OCI-LY1 (cell line): ENCODE measurements around the gene RASD2.

Source experiments
- H2AFZ ChIP-seq: fragments of 200-600 bp; sonication (generic), shearing (Covaris generic); 2 replicates; pipeline ENCODE4 v1.6.0; 2014; ENCODE audit warnings: antibody characterized with exemption, mild to moderate bottlenecking, low read length
- H3F3A ChIP-seq: fragments of 200-600 bp; sonication (generic), shearing (Covaris generic); 2 replicates; pipeline ENCODE4 v1.6.0; 2014; ENCODE audit warnings: mild to moderate bottlenecking, antibody characterized with exemption, low read length, moderate library complexity; ENCODE audit not compliant: insufficient read depth
- H3K27ac ChIP-seq: fragments of 200-600 bp; sonication (generic); 2 replicates; pipeline ENCODE4 v1.5.1; 2014; ENCODE audit warnings: low read length, mixed run types, mild to moderate bottlenecking, low read depth; ENCODE audit not compliant: poor library complexity, severe bottlenecking
- H3K27me3 ChIP-seq: fragments of 200-600 bp; sonication (generic); 2 replicates; pipeline ENCODE4 v1.6.0; 2014; ENCODE audit warnings: antibody characterized with exemption, mild to moderate bottlenecking, low read length, moderate library complexity; ENCODE audit not compliant: insufficient read depth
- H3K36me3 ChIP-seq: fragments of 200-600 bp; sonication (generic); 2 replicates; pipeline ENCODE4 v1.6.1; 2014; ENCODE audit warnings: mild to moderate bottlenecking, antibody characterized with exemption, low read length, moderate library complexity, mixed read lengths; ENCODE audit not compliant: insufficient read depth
- H3K4me1 ChIP-seq: fragments of 200-600 bp; sonication (generic); 2 replicates; pipeline ENCODE4 v1.5.1; 2014; ENCODE audit warnings: mild to moderate bottlenecking, low read length, moderate library complexity; ENCODE audit not compliant: insufficient read depth, severe bottlenecking
- H3K4me2 ChIP-seq: fragments of 200-600 bp; sonication (generic), shearing (Covaris generic); 2 replicates; pipeline ENCODE4 v1.6.1; 2014; ENCODE audit warnings: low read length
- H3K4me3 ChIP-seq: fragments of 200-600 bp; sonication (generic); 2 replicates; pipeline ENCODE4 v1.5.1; 2014; ENCODE audit warnings: low read length, low read depth, mild to moderate bottlenecking, mixed read lengths; ENCODE audit not compliant: poor library complexity, severe bottlenecking
- H3K79me2 ChIP-seq: fragments of 200-600 bp; shearing (Covaris generic); 2 replicates; pipeline ENCODE4 v1.6.1; 2016; ENCODE audit warnings: mixed run types, low read length, mixed read lengths; ENCODE audit not compliant: insufficient read depth
- H3K9ac ChIP-seq: fragments of 200-600 bp; sonication (generic), shearing (Covaris generic); 2 replicates; pipeline ENCODE4 v1.6.1; 2014; ENCODE audit warnings: mild to moderate bottlenecking, low read length, mixed read lengths
- H3K9me2 ChIP-seq: fragments of 200-600 bp; sonication (generic), shearing (Covaris generic); 2 replicates; pipeline ENCODE4 v1.6.1; 2014; ENCODE audit warnings: low read depth, mild to moderate bottlenecking, low read length, mixed read lengths
- H3K9me3 ChIP-seq: fragments of 200-600 bp; shearing (Covaris generic); 2 replicates; pipeline ENCODE4 v1.6.1; 2014; ENCODE audit warnings: low read length, mixed read lengths
- H4K20me1 ChIP-seq: fragments of 200-600 bp; sonication (generic), shearing (Covaris generic); 2 replicates; pipeline ENCODE4 v1.6.0; 2016; ENCODE audit warnings: mild to moderate bottlenecking, low read length; ENCODE audit not compliant: insufficient read depth
- CTCF ChIP-seq: fragments of 200-600 bp; sonication (generic), shearing (Covaris generic); IDR thresholded peaks from 2 replicates; pipeline ENCODE4 v1.5.1; 2017; ENCODE audit warnings: mild to moderate bottlenecking, antibody characterized with exemption, low read length, moderate library complexity, mixed read lengths
- EZH2 ChIP-seq: fragments of 200-600 bp; sonication (generic), shearing (Covaris generic); IDR thresholded peaks from 2 replicates; pipeline ENCODE4 v1.8.0; 2017; ENCODE audit warnings: borderline replicate concordance, mixed run types, mild to moderate bottlenecking, antibody characterized with exemption, low read length, moderate library complexity, mixed read lengths

The RASD2 gene

GRCh38 chr22:35587896-35588295, 47.3 kb downstream of the RASD2 start:
- no peaks in the 10 kb centered on the region for H3K9me2 ChIP-seq
- no peaks in the 10 kb centered on the region for H4K20me1 ChIP-seq
- H3K36me3 ChIP-seq: no peaks in the 10 kb centered on the region
- peaks cover 10% of the 10 kb centered on the region; the same call in 1 of the 2 replicates for H3K27me3 ChIP-seq
- no peak for TF ChIP-seq CTCF
- TF ChIP-seq EZH2: no peak
- H3K79me2 ChIP-seq: no peaks in the 10 kb centered on the region
- H3K27ac ChIP-seq: no peak overlapping the region
- H3F3A ChIP-seq: no peaks in the 10 kb centered on the region
- H3K4me3 ChIP-seq: no peak overlapping the region
- no peaks in the 10 kb centered on the region for H3K9me3 ChIP-seq
- H3K4me2 ChIP-seq: no peak overlapping the region
- H2AFZ ChIP-seq: no peak overlapping the region
- no peaks in the 10 kb centered on the region for H3K4me1 ChIP-seq
- H3K9ac ChIP-seq: no peak overlapping the region

GRCh38 chr22:35589071-35589755, 48.6 kb downstream of the RASD2 start:
- no peaks in the 10 kb centered on the region for H3K9me2 ChIP-seq
- no peaks in the 10 kb centered on the region for H3K9me3 ChIP-seq
- no peak overlapping the region for H2AFZ ChIP-seq
- H3K9ac ChIP-seq: no peak overlapping the region
- H3K4me3 ChIP-seq: no peak overlapping the region
- no peak for TF ChIP-seq EZH2
- no peak for TF ChIP-seq CTCF
- peaks cover 10% of the 10 kb centered on the region; the same call in 1 of the 2 replicates for H3K27me3 ChIP-seq
- H3K4me1 ChIP-seq: no peaks in the 10 kb centered on the region
- no peak overlapping the region for H3K27ac ChIP-seq
- no peak overlapping the region for H3K4me2 ChIP-seq
- no peaks in the 10 kb centered on the region for H3K79me2 ChIP-seq
- no peaks in the 10 kb centered on the region for H3F3A ChIP-seq
- no peaks in the 10 kb centered on the region for H3K36me3 ChIP-seq
- no peaks in the 10 kb centered on the region for H4K20me1 ChIP-seq

DNA sequence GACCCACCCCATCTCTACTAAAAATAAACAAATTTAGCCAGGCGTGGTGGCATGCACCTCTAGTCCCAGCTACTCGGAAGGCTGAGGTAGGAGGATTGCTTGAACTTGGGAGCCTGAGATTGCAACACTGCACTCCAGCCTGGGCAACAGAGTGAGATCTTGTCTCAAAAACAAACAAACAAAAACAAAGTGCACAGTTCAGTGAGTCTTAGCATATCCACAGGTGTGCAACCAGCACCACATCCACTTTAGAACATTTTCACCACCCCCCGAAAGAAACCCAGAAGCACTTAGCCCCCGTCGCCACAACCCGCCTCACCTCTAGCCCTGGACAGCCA, 49.1 kb downstream of the RASD2 start:
- Histone ChIP-seq H3F3A (no peaks in the 10 kb centered on the region), H3K9me2 (no peaks in the 10 kb centered on the region), H3K27me3 (peaks cover 10% of the 10 kb centered on the region), H3K36me3 (no peaks in the 10 kb centered on the region), H3K4me3 (no peak overlapping the region), H2AFZ (no peak overlapping the region), H3K9ac (no peak overlapping the region), H3K4me1 (no peaks in the 10 kb centered on the region), H3K79me2 (no peaks in the 10 kb centered on the region), H4K20me1 (no peaks in the 10 kb centered on the region), H3K9me3 (no peaks in the 10 kb centered on the region), H3K27ac (no peak overlapping the region), H3K4me2 (no peak overlapping the region)
- TF ChIP-seq CTCF (no peak), EZH2 (no peak)
